Lower lobe of right lung (tissue), 2 donors: ENCODE data around the gene SMC3. TPM values are rescaled to one million over a fixed set of nuclear protein-coding genes. Genes with fewer than 3 reads are reported as not detected.
A peak's percentile ranks its signal among the peaks of the same experiment; 100 is the strongest.
"Not testable (repeated sequence)": the region's sequence is repeated elsewhere in the genome, so short reads cannot be mapped to it uniquely, and the experiment has no call there.

Experiments
- ATAC-seq, 2 donors: fragments of 200-7000 bp; cut with Tn5 transposase; one replicate each; pipeline ENCODE4 v1.9.1; 2020 to 2022; ENCODE audit warnings: mild to moderate bottlenecking in 2 of 2, moderate library complexity in 2 of 2
- DNase-seq: peaks from one replicate; pipeline ENCODE4 v3.0.0-alpha.2; 2020
- H3K27ac ChIP-seq: fragments of 200-600 bp; one replicate; pipeline ENCODE4 v1.8.0; 2022
- H3K27me3 ChIP-seq: fragments of 200-600 bp; one replicate; pipeline ENCODE4 v1.8.0; 2022; ENCODE audit warnings: low read depth
- H3K36me3 ChIP-seq: fragments of 200-600 bp; one replicate; pipeline ENCODE4 v1.8.0; 2022; ENCODE audit warnings: mild to moderate bottlenecking
- H3K4me1 ChIP-seq: fragments of 200-600 bp; one replicate; pipeline ENCODE4 v1.8.0; 2022
- H3K4me3 ChIP-seq: fragments of 200-600 bp; one replicate; pipeline ENCODE4 v1.8.0; 2022; ENCODE audit warnings: mild to moderate bottlenecking
- H3K9me3 ChIP-seq: fragments of 200-600 bp; one replicate; pipeline ENCODE4 v1.8.0; 2022
- intact Hi-C: fragments of 100-400 bp; cut with DNase I; formaldehyde crosslinking; loops from one replicate; pipeline ENCODE4 v1.11.0; 2022
- total RNA-seq: library from RNA; stranded (reverse); fragmentation: NEBNext Ultra II Directional; extraction: Animal tissue kit (Norgen Biotek cat#: 25700); gene quantifications from one replicate; pipeline ENCODE4 v1.2.1, GENCODE V29; 2021
- TF ChIP-seq, protein P1 (sequence below): fragments of 200-600 bp; IDR thresholded peaks from one replicate; pipeline ENCODE4 v1.8.0; 2022; ENCODE audit warnings: antibody characterized with exemption, mild to moderate bottlenecking
- donor health status: DM: no; HTN: yes; CAD: no; lungs with severe emphysema.

Gene SMC3
- total RNA-seq, 1 donor from 2014 or later: 33.2 TPM

DNA sequence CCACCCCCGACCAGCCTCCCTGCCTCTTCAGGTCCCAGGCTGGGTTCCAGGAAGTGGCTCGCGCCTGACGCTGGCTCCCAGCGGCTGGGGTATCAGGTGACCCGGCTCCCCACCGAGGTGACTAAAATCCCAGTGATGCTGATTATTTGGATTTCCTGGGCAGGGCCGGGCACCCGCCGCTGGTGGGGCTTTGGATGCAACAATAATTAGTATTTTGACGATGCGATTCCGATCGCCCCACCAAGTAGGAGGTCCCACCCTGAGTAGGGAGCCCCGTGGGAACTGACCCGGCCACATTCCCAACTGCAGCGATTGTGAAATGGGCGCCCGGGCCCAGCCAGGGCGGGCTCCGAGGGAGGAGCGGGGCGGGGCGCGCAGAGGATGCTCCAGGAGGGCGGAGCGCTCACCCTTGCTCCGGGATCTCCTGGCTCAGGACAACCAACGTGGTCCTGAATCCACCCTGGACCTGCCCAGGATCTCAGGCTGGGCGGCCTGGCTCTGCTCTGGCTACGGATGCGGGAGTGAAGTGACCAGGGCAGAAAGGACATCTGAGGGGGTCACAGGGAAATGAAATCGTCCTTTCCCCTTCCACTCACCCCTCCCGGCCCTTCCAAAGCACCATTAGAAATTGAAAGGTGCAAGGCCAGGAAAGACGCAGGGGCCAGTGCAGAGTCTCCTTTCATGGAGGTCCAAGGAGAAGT is 37.2 kb upstream of the SMC3 start:
- peak; percentile 91 to 94 for ATAC-seq

DNA sequence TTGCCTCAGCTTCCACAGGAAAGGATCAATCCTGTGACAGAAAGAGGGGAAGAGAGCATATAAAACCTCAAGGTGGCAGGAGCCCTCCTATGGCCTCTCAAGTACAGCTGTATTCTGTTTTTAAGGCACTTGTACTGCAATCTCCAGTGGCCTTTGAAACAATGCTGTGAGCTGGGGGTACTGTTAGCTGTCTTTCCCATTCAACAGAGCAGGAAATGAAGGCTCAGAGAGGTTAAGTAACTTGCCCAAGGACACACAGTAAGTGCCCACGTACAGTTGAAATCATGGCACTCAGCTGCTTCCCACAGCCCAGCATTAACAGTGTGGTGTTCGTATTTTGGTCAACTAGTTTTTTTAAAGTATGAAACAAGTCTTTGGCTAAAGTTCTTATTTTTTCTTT is 35.8 kb upstream of the SMC3 start:
- Histone ChIP-seq H3K9me3 (no peaks in the 10 kb centered on the region), H3K27ac (no peak overlapping the region), H3K4me1 (peaks cover 27% of the 10 kb centered on the region), H3K4me3 (no peak overlapping the region), H3K36me3 (no peaks in the 10 kb centered on the region), H3K27me3 (no peaks in the 10 kb centered on the region)
- intact Hi-C loops: no loop called here
- TF ChIP-seq, protein P1, sequence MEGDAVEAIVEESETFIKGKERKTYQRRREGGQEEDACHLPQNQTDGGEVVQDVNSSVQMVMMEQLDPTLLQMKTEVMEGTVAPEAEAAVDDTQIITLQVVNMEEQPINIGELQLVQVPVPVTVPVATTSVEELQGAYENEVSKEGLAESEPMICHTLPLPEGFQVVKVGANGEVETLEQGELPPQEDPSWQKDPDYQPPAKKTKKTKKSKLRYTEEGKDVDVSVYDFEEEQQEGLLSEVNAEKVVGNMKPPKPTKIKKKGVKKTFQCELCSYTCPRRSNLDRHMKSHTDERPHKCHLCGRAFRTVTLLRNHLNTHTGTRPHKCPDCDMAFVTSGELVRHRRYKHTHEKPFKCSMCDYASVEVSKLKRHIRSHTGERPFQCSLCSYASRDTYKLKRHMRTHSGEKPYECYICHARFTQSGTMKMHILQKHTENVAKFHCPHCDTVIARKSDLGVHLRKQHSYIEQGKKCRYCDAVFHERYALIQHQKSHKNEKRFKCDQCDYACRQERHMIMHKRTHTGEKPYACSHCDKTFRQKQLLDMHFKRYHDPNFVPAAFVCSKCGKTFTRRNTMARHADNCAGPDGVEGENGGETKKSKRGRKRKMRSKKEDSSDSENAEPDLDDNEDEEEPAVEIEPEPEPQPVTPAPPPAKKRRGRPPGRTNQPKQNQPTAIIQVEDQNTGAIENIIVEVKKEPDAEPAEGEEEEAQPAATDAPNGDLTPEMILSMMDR: no peak
- DNase-seq (no peak), ATAC-seq (no peak)

More for the DNA sequence above, 37.2 kb upstream of the SMC3 start:
- TF ChIP-seq, protein P1: no peak
- Histone ChIP-seq H3K27me3 (no peaks in the 10 kb centered on the region), H3K4me3 (peak overlapping the region; percentile 38), H3K36me3 (no peaks in the 10 kb centered on the region), H3K4me1 (peaks cover 17% of the 10 kb centered on the region), H3K27ac (peak overlapping the region; percentile 58), H3K9me3 (no peaks in the 10 kb centered on the region)
- intact Hi-C loops: no loop called here
- DNase-seq: peak; percentile 77

DNA sequence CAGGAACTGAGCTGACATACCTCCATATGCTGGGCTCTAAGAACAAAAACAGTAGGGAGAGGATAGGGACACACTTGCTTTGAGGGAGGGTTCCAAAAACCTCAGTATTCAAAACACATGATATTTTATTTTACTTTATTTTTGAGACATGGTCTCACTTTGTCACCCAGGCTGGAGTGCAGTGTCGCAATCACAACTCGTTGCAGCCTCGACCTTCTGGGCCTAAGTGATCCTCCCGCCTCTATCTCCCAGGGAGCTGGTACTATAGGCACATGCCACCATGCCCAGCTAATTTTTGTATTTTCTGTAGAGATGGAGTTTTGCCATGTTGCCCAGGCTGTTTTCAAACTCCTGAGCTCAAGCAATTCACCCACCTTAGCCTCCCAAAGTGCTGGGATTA is 34.9 kb upstream of the SMC3 start:
- ATAC-seq, H3K36me3 ChIP-seq, H3K27ac ChIP-seq, H3K27me3 ChIP-seq, H3K9me3 ChIP-seq, DNase-seq, H3K4me3 ChIP-seq, intact Hi-C loops: not testable (repeated sequence)
- peaks cover 27% of the 10 kb centered on the region for H3K4me1 ChIP-seq

DNA sequence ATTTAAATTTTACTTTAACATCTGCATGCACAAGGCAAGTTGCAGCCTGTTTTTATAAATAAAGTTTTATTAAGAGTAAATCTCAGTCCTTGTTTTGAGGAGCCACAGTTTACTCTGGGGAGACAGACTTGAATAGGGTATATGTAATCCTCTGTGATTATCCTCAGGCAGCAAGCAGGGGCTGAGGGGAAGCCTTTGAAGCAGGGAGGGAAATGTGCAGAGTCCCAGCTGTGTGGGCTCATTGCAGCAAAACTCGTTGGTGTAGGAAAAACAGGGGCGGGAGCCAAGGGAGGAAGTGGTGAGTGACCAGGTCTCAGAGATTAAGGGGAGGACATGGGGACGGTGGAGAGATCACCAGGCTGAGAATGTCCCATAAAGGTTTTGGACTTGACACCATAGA is 34.3 kb upstream of the SMC3 start:
- intact Hi-C loops: no loop called here
- no peaks in the 10 kb centered on the region for H3K27me3 ChIP-seq
- no peak overlapping the region for H3K27ac ChIP-seq
- no peaks in the 10 kb centered on the region for H3K36me3 ChIP-seq
- ATAC-seq (no peak), DNase-seq (no peak)
- no peak overlapping the region for H3K4me3 ChIP-seq
- peaks cover 27% of the 10 kb centered on the region for H3K4me1 ChIP-seq
- TF ChIP-seq, protein P1: no peak
- H3K9me3 ChIP-seq: no peaks in the 10 kb centered on the region

DNA sequence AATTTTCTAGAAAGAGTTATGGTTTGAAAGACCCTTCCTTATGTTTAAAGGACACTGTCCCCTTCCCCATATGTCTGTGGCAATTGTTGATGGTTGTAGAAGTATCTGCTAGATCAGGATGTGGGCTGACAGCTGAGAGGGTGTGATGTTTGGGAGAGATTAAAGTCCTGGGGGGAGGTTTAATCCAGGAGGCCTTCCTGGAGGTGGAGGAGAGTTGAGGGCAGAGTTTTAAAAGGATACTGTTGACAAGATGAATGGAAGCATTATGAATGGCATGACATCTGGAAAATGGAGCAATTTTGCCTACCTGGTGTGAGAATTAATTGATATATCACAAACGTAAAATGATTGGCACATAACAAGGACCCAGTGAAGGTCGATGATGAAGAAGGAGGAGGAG is 32.9 kb upstream of the SMC3 start:
- intact Hi-C loops: no loop called here
- Histone ChIP-seq H3K4me1 (peaks cover 25% of the 10 kb centered on the region), H3K9me3 (no peaks in the 10 kb centered on the region), H3K27me3 (no peaks in the 10 kb centered on the region), H3K36me3 (no peaks in the 10 kb centered on the region), H3K27ac (no peak overlapping the region), H3K4me3 (no peak overlapping the region)
- ATAC-seq (no peak), DNase-seq (no peak)
- TF ChIP-seq, protein P1: no peak
